Measurements from ENCODE around the gene IFRD1. TPM values are rescaled to one million over a fixed set of nuclear protein-coding genes. Genes with fewer than 3 reads are reported as not detected.

Gene IFRD1
- total and polyA plus RNA-seq, 10 donors = 22.9 to 111 (median 45.5) TPM

- intact Hi-C loops (cut with DNase I; ENCODE audit: low total_unique reads) = no loop called here
- 72 to 77% (median 74%) methylated on average over 5 of the region's 5 CpGs for WGBS, 5 donors
- peaks cover 0 to 20% (median 9%) of the 10 kb centered on the region in 6 donors for H3K4me1 ChIP-seq
These were observed 35.5 kb downstream of the IFRD1 start for GRCh38 chr7:112485766-112486165.

GRCh38 chr7:112487457-112488263, 37.4 kb downstream of the IFRD1 start:
- 87 to 94% (median 89%) methylated on average over 8 of the region's 8 CpGs for WGBS, 5 donors
- intact Hi-C loops (cut with DNase I; ENCODE audit: low total_unique reads) = no loop called here
- Histone ChIP-seq H3K4me3 (no peak overlapping the region), H3K9me3 (no peaks in the 10 kb centered on the region), H3K27me3 (replicated peaks in 1 of 7) (no peaks in the 10 kb centered on the region), H3K27ac (no peak overlapping the region), H3K36me3 (peaks cover 0 to 11% (median 0%) of the 10 kb centered on the region in 6 donors), H3K4me1 (peaks cover 0 to 18% (median 7%) of the 10 kb centered on the region in 6 donors)
- TF ChIP-seq POLR2A (IDR thresholded peaks at IDR 0.05) = no peak
- TF ChIP-seq POLR2AphosphoS5 (IDR thresholded peaks at IDR 0.05) = no peak
- no peak for TF ChIP-seq CTCF (IDR thresholded peaks at IDR 0.05 in 8 of 11, conservative IDR thresholded peaks at IDR 0.05 in 3 of 11)
- no peak for DNase-seq

More at GRCh38 chr7:112485766-112486165, 35.5 kb downstream of the IFRD1 start:
- no peak for TF ChIP-seq CTCF (IDR thresholded peaks at IDR 0.05 in 8 of 11, conservative IDR thresholded peaks at IDR 0.05 in 3 of 11)
- TF ChIP-seq POLR2AphosphoS5 (IDR thresholded peaks at IDR 0.05) = no peak
- TF ChIP-seq POLR2A (IDR thresholded peaks at IDR 0.05) = no peak
- Histone ChIP-seq H3K27me3 (replicated peaks in 1 of 7) (no peaks in the 10 kb centered on the region), H3K27ac (peak overlapping the region in 1 of 8 donors; percentile 28), H3K4me3 (no peak overlapping the region), H3K9me3 (no peaks in the 10 kb centered on the region), H3K36me3 (peaks cover 0 to 13% (median 0%) of the 10 kb centered on the region in 6 donors)
- no peak for DNase-seq

- H3K36me3 ChIP-seq = peaks cover 0 to 11% (median 0%) of the 10 kb centered on the region in 6 donors
- WGBS, 5 donors = 92 to 96% (median 95%) methylated on average over 4 of the region's 4 CpGs
- H3K27me3 ChIP-seq (replicated peaks in 1 of 7) = no peaks in the 10 kb centered on the region
- H3K9me3 ChIP-seq = no peaks in the 10 kb centered on the region
- no peak for DNase-seq
- no peak overlapping the region for H3K27ac ChIP-seq
- intact Hi-C loops (cut with DNase I; ENCODE audit: low total_unique reads) = no loop called here
- no peak overlapping the region for H3K4me3 ChIP-seq
- H3K4me1 ChIP-seq = peaks cover 0 to 18% (median 7%) of the 10 kb centered on the region in 6 donors
- TF ChIP-seq CTCF (IDR thresholded peaks at IDR 0.05 in 8 of 11, conservative IDR thresholded peaks at IDR 0.05 in 3 of 11) = no peak
- no peak for TF ChIP-seq POLR2A (IDR thresholded peaks at IDR 0.05)
- TF ChIP-seq POLR2AphosphoS5 (IDR thresholded peaks at IDR 0.05) = no peak
These were observed 37.9 kb downstream of the IFRD1 start for GRCh38 chr7:112488264-112488552.

GRCh38 chr7:112492186-112492585, 41.9 kb downstream of the IFRD1 start:
- H3K4me1 ChIP-seq = no peaks in the 10 kb centered on the region
- H3K9me3 ChIP-seq = no peaks in the 10 kb centered on the region
- intact Hi-C loops (cut with DNase I; ENCODE audit: low total_unique reads) = loop anchor here (10.0 kb wide), 1 partner anchor 737 kb away; no protein-coding TSS in a partner anchor
- no peak overlapping the region for H3K27ac ChIP-seq
- WGBS, 5 donors = 84 to 100% (median 91%) methylated on average over 2 of the region's 2 CpGs
- H3K4me3 ChIP-seq = no peak overlapping the region
- TF ChIP-seq CTCF (IDR thresholded peaks at IDR 0.05 in 8 of 11, conservative IDR thresholded peaks at IDR 0.05 in 3 of 11) = no peak
- TF ChIP-seq POLR2A (IDR thresholded peaks at IDR 0.05) = no peak
- TF ChIP-seq POLR2AphosphoS5 (IDR thresholded peaks at IDR 0.05) = no peak
- peaks cover 0 to 11% (median 0%) of the 10 kb centered on the region in 6 donors for H3K36me3 ChIP-seq
- no peak for DNase-seq
- no peaks in the 10 kb centered on the region for H3K27me3 ChIP-seq (replicated peaks in 1 of 7)
